ENCODE results near the gene RPTOR.
"Not testable (repeated sequence)": the region's sequence is repeated elsewhere in the genome, so short reads cannot be mapped to it uniquely, and the experiment has no call there.

RPTOR gene

GRCh38 chr17:80802626-80803450 lies 258.2 kb downstream of the RPTOR start:
- no peak for DNase-seq

GRCh38 chr17:80803451-80804428 lies 259.1 kb downstream of the RPTOR start:
- no peak for DNase-seq

- DNase-seq = no peak
Measured at GRCh38 chr17:80804466-80804865, 259.8 kb downstream of the RPTOR start.

GRCh38 chr17:80805032-80805751 lies 260.6 kb downstream of the RPTOR start:
- DNase-seq = no peak

GRCh38 chr17:80807014-80807413 lies 262.4 kb downstream of the RPTOR start:
- DNase-seq = no peak

- DNase-seq = no peak
Measured at GRCh38 chr17:80807882-80808281, 263.2 kb downstream of the RPTOR start.

GRCh38 chr17:80811181-80812105 lies 266.8 kb downstream of the RPTOR start:
- peak in 1 of 5 experiments; percentile 72 for DNase-seq

- no peak for DNase-seq
Measured at GRCh38 chr17:80812362-80813088, 267.9 kb downstream of the RPTOR start.

GRCh38 chr17:80813318-80813717 lies 268.7 kb downstream of the RPTOR start:
- DNase-seq = no peak

- DNase-seq = no peak
Measured at GRCh38 chr17:80814491-80814890, 269.9 kb downstream of the RPTOR start.

GRCh38 chr17:80815151-80815681 lies 270.6 kb downstream of the RPTOR start:
- no peak for DNase-seq

- DNase-seq = not testable (repeated sequence)
Measured at GRCh38 chr17:80815718-80816117, 271.1 kb downstream of the RPTOR start.

- no peak for DNase-seq
Measured at GRCh38 chr17:80816241-80817103, 271.8 kb downstream of the RPTOR start.

GRCh38 chr17:80817321-80817845 lies 272.7 kb downstream of the RPTOR start:
- DNase-seq = no peak

GRCh38 chr17:80817861-80818260 lies 273.2 kb downstream of the RPTOR start:
- DNase-seq = no peak

- no peak for DNase-seq
Measured at GRCh38 chr17:80818871-80819270, 274.2 kb downstream of the RPTOR start.

GRCh38 chr17:80819422-80820164 lies 275.0 kb downstream of the RPTOR start:
- peak in 1 of 5 experiments; percentile 60 for DNase-seq

GRCh38 chr17:80820331-80820730 lies 275.7 kb downstream of the RPTOR start:
- DNase-seq = no peak

GRCh38 chr17:80821546-80821945 lies 276.9 kb downstream of the RPTOR start:
- no peak for DNase-seq
